GM15510 (cell line): ENCODE results near the gene EGR1.

Experiments used
- POLR2A ChIP-seq: IDR thresholded peaks from 3 replicates; pipeline ENCODE4 v1.6.1; 2011; ENCODE audit warnings: borderline replicate concordance; ENCODE audit not compliant: insufficient read length; ENCODE audit errors: extremely low read depth

The EGR1 gene

GRCh38 chr5:138470322-138471051 is 5.2 kb downstream of the EGR1 start:
- no peak for TF ChIP-seq POLR2A

- no peak for TF ChIP-seq POLR2A
These were observed 5.7 kb downstream of the EGR1 start for GRCh38 chr5:138471052-138471361.

GRCh38 chr5:138472353-138472752 is 7.1 kb downstream of the EGR1 start:
- TF ChIP-seq POLR2A = no peak

- TF ChIP-seq POLR2A = no peak
These were observed 11.6 kb downstream of the EGR1 start for GRCh38 chr5:138476918-138477317.

- no peak for TF ChIP-seq POLR2A
These were observed 17.4 kb downstream of the EGR1 start for GRCh38 chr5:138482638-138483037.

- TF ChIP-seq POLR2A = no peak
These were observed 23.2 kb downstream of the EGR1 start for GRCh38 chr5:138488481-138488945.

GRCh38 chr5:138489683-138490061 is 24.4 kb downstream of the EGR1 start:
- TF ChIP-seq POLR2A = no peak

- TF ChIP-seq POLR2A = no peak
These were observed 25.5 kb downstream of the EGR1 start for GRCh38 chr5:138490648-138491283.

- TF ChIP-seq POLR2A = no peak
These were observed 26.0 kb downstream of the EGR1 start for GRCh38 chr5:138491284-138491648.

GRCh38 chr5:138491669-138492559 is 26.6 kb downstream of the EGR1 start:
- no peak for TF ChIP-seq POLR2A

GRCh38 chr5:138492560-138493045 is 27.3 kb downstream of the EGR1 start:
- TF ChIP-seq POLR2A = no peak

GRCh38 chr5:138495351-138495750 is 30.1 kb downstream of the EGR1 start:
- no peak for TF ChIP-seq POLR2A

- no peak for TF ChIP-seq POLR2A
These were observed 33.1 kb downstream of the EGR1 start for GRCh38 chr5:138498376-138498775.

- no peak for TF ChIP-seq POLR2A
These were observed 36.8 kb downstream of the EGR1 start for GRCh38 chr5:138502121-138502520.

- no peak for TF ChIP-seq POLR2A
These were observed 37.2 kb downstream of the EGR1 start for GRCh38 chr5:138502521-138502920.

GRCh38 chr5:138503487-138504270 is 38.4 kb downstream of the EGR1 start:
- TF ChIP-seq POLR2A = no peak

GRCh38 chr5:138504799-138505198 is 39.5 kb downstream of the EGR1 start:
- no peak for TF ChIP-seq POLR2A
